Tibial nerve (tissue), 4 donors: Measurements from ENCODE around the gene CYSRT1. TPM values are rescaled to one million over a fixed set of nuclear protein-coding genes. Genes with fewer than 3 reads are reported as not detected.

Experiments
- DNase-seq, 2 donors: peaks; one replicate each; pipeline ENCODE4 v3.0.0-alpha.2; 2019; ENCODE audit warnings: low spot score in 2 of 2
- H3K27ac ChIP-seq, 4 donors: fragments of 200-600 bp; sonication (generic) in 3 of 4; one replicate each; pipeline ENCODE4 v1.5.1; 2017 to 2019; ENCODE audit warnings: mild to moderate bottlenecking in 1 of 4
- H3K27me3 ChIP-seq, 2 donors: fragments of 200-600 bp; sonication (generic) in 1 of 2; one replicate each; pipeline versions ENCODE4 v1.5.1 to v1.6.0; 2017 to 2019
- H3K36me3 ChIP-seq, 3 donors: fragments of 200-600 bp; sonication (generic); one replicate each; pipeline ENCODE4 v1.5.1; 2018 to 2019
- H3K4me1 ChIP-seq, 4 donors: fragments of 200-600 bp; sonication (generic) in 3 of 4; one replicate each; pipeline ENCODE4 v1.5.1; 2017 to 2019
- H3K4me3 ChIP-seq, 4 donors: fragments of 200-600 bp; sonication (generic) in 3 of 4; one replicate each; pipeline ENCODE4 v1.5.1; 2017 to 2019; ENCODE audit warnings: mild to moderate bottlenecking in 1 of 4, moderate library complexity in 1 of 4
- H3K9me3 ChIP-seq, 4 donors: fragments of 200-600 bp; sonication (generic) in 3 of 4; one replicate each; pipeline ENCODE4 v1.5.1; 2017 to 2019
- EP300 ChIP-seq, 2 donors: sonication (generic); formaldehyde crosslinking; IDR thresholded peaks; one replicate each; pipeline ENCODE4 v1.6.1; 2017; ENCODE audit warnings: antibody characterized with exemption in 2 of 2, mild to moderate bottlenecking in 1 of 2
- POLR2A ChIP-seq, 2 donors: fragments of 450-650 bp; IDR thresholded peaks; one replicate each; pipeline ENCODE4 v1.6.1; 2017; ENCODE audit warnings: antibody characterized with exemption in 2 of 2, mild to moderate bottlenecking in 2 of 2, moderate library complexity in 2 of 2
- WGBS, 2 donors: methylation state at CpG; one replicate each; pipeline ENCODE4 v1.1.5; 2018; 5-methylcytosine and 5-hydroxymethylcytosine counted together
- total RNA-seq, 4 donors: library from RNA; depleted of rRNA; stranded (reverse); fragments of >200 nt; gene quantifications; one replicate each; pipeline ENCODE4 v1.1.0, GENCODE V29; 2016
- TF ChIP-seq, protein P1 (sequence below), 5 experiments: fragments of 200-600 bp in 3 of 5; fragments of 450-650 bp in 2 of 5; sonication (generic) in 3 of 5; IDR thresholded peaks; one replicate each; pipeline ENCODE4 v1.5.1; 2016 to 2019; ENCODE audit warnings: antibody characterized with exemption in 5 of 5, mild to moderate bottlenecking in 3 of 5, moderate library complexity in 2 of 5

The CYSRT1 gene
- total RNA-seq, 4 donors from 2014 or later, result not detected

DNA sequence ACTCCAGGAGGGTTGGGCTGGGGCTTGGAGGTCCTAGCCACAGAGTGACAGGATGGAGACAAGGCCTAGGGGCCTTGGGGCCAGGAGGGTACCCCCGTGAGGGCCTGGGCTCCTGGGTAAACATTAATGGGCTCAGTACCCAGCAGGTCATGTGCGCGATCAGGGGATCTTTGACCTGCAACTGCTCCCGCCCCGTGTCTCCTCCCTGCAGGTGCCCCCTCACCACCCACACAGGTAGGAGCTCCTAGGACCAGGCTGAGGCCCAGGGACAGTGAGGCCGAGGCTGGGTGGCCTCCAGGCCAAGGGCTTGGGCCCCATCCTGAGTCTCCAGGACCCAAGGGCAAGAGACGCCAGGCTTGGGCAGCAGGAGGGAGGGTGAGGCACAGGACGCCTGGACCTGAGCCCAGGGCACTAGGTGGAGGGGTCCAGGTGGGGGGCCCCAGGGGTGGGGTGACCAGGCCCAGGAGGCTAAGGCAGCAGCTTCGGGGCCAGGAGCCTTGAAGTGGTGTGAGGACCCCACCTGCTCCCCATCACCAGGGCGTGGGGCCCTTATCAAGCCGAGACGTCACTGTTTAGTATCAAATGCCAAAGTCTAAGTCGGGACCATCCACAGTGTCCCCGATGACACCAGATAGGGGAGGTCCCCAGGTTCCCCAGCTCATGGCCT, 5.9 kb downstream of the CYSRT1 start, which contains the start of gene SLC34A3:
SLC34A3 (plus strand) TSS at position 197 of the 667 bp plus-strand sequence. CDS start 802 bp downstream, outside the sequence.
- peaks cover 0 to 79% of the 10 kb centered on the region in 2 donors for H3K27me3 ChIP-seq
- no peak within 1 kb of the TSS for H3K4me3 ChIP-seq
- no peak for TF ChIP-seq EP300 (IDR thresholded peaks at IDR 0.05)
- TF ChIP-seq, protein P1, sequence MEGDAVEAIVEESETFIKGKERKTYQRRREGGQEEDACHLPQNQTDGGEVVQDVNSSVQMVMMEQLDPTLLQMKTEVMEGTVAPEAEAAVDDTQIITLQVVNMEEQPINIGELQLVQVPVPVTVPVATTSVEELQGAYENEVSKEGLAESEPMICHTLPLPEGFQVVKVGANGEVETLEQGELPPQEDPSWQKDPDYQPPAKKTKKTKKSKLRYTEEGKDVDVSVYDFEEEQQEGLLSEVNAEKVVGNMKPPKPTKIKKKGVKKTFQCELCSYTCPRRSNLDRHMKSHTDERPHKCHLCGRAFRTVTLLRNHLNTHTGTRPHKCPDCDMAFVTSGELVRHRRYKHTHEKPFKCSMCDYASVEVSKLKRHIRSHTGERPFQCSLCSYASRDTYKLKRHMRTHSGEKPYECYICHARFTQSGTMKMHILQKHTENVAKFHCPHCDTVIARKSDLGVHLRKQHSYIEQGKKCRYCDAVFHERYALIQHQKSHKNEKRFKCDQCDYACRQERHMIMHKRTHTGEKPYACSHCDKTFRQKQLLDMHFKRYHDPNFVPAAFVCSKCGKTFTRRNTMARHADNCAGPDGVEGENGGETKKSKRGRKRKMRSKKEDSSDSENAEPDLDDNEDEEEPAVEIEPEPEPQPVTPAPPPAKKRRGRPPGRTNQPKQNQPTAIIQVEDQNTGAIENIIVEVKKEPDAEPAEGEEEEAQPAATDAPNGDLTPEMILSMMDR (IDR thresholded peaks at IDR 0.05), result no peak
- TF ChIP-seq POLR2A (IDR thresholded peaks at IDR 0.05), result no peak
- DNase-seq, result no peak
- peaks cover 0 to 21% (median 8%) of the 10 kb centered on the region in 4 donors for H3K4me1 ChIP-seq
- WGBS, 2 donors, result 74 to 78% methylated on average over 6 to 13 of the region's 14 CpGs
- no peaks in the 10 kb centered on the region for H3K9me3 ChIP-seq
- no peak within 1 kb of the TSS for H3K27ac ChIP-seq
- H3K36me3 ChIP-seq, result no peaks in the 10 kb centered on the region

DNA sequence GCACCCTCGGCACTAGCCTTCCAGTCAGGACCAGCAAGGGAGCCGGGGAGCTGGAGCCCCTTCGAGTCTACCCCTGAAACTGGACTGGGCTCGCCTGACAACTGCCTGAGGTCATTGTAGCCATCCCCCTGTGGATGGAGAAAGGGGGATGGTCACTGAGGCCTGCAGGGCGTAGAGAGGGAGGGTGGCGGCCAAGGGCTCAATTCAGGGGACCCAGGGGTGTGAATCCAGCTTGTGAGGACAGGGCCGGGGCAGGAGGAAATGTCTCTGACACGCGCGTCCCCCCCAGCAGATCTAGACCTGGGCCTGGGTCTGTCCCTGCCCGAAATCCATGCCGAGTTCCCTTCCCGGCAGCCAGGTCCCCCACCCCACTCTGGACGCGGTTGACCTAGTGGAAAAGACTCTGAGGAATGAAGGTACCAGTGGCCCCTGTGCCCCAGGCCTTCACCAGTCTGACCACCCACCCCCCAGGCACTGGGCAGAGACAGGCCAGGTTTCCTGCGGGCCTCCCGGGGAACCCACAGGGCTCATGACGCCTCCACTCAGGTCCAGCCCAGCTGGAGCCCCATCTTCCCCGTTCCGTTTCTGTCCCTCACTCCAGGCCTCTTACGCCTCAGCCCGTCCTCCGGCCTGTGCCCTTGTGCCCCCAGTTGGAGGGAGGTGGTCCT, 6.5 kb downstream of the CYSRT1 start:
- no peak for DNase-seq
- Histone ChIP-seq H3K9me3 (no peaks in the 10 kb centered on the region), H3K27ac (no peak overlapping the region), H3K27me3 (peaks cover 0 to 77% of the 10 kb centered on the region in 2 donors), H3K36me3 (no peaks in the 10 kb centered on the region), H3K4me1 (peaks cover 0 to 27% (median 15%) of the 10 kb centered on the region in 4 donors), H3K4me3 (no peak overlapping the region)
- WGBS, 2 donors, result 78 to 85% methylated on average over 18 to 23 of the region's 23 CpGs
- TF ChIP-seq EP300 (IDR thresholded peaks at IDR 0.05), result no peak
- TF ChIP-seq, protein P1 (IDR thresholded peaks at IDR 0.05), result no peak
- TF ChIP-seq POLR2A (IDR thresholded peaks at IDR 0.05), result no peak

DNA sequence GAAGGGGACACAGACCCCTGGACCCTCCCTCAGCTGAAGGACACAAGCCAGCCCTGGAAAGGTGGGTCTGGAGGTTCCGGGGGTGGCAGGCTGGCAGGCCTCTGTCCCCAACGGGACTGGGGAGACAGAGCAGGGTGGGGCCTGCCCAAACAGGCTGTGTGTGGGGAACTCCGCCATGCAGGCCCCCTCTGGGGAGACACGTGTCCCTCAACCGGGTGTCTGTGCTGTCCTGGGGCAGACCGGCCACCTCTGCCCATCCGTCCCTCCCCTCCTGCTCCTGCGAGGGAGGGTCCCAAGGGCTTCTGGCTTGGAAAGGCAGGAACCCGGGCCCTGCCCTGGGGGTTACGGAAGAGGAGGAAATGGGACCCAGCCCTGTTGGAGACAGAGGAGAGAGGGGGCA, 7.1 kb downstream of the CYSRT1 start:
- no peak for TF ChIP-seq POLR2A (IDR thresholded peaks at IDR 0.05)
- TF ChIP-seq, protein P1 (IDR thresholded peaks at IDR 0.05), result no peak
- no peak for TF ChIP-seq EP300 (IDR thresholded peaks at IDR 0.05)
- Histone ChIP-seq H3K4me1 (peaks cover 0 to 29% (median 19%) of the 10 kb centered on the region in 4 donors), H3K36me3 (no peaks in the 10 kb centered on the region), H3K9me3 (no peaks in the 10 kb centered on the region), H3K27me3 (peaks cover 0 to 72% of the 10 kb centered on the region in 2 donors), H3K27ac (no peak overlapping the region), H3K4me3 (no peak overlapping the region)
- DNase-seq, result no peak
- WGBS, 2 donors, result 49 to 76% methylated on average over 9 to 10 of the region's 10 CpGs

DNA sequence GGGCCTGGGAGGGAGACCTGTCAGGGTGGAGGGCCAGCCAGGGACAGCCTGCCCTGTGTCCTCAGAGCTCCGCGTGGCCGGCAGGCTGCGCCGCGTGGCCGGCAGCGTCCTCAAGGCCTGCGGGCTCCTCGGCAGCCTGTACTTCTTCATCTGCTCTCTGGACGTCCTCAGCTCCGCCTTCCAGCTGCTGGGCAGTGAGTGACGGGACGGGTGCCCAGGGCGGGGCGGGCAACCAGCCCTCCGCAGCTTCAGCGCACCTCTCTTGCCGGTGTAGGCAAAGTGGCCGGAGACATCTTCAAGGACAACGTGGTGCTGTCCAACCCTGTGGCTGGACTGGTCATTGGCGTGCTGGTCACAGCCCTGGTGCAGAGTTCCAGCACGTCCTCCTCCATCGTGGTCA, 7.5 kb downstream of the CYSRT1 start:
- Histone ChIP-seq H3K27me3 (peaks cover 0 to 68% of the 10 kb centered on the region in 2 donors), H3K36me3 (no peaks in the 10 kb centered on the region), H3K4me3 (no peak overlapping the region), H3K27ac (no peak overlapping the region), H3K4me1 (peaks cover 0 to 29% (median 15%) of the 10 kb centered on the region in 4 donors), H3K9me3 (no peaks in the 10 kb centered on the region)
- TF ChIP-seq, protein P1 (IDR thresholded peaks at IDR 0.05), result no peak
- TF ChIP-seq POLR2A (IDR thresholded peaks at IDR 0.05) (no peak), EP300 (IDR thresholded peaks at IDR 0.05) (no peak)
- 63 to 73% methylated on average over 10 to 24 of the region's 24 CpGs for WGBS, 2 donors
- DNase-seq, result no peak
